Smooth muscle cell (in vitro differentiated cells): ENCODE results near the gene KIZ. TPM values are rescaled to one million over a fixed set of nuclear protein-coding genes. Genes with fewer than 3 reads are reported as not detected.

Experiments used
- DNase-seq: peaks from one replicate; lab custom pipeline; 2025; ENCODE audit not compliant: unreplicated experiment; lab: John Stamatoyannopoulos, UW
- H2AFZ ChIP-seq: fragments of 200-600 bp; sonication (generic); 2 replicates; pipeline ENCODE4 v1.6.0; 2016; ENCODE audit warnings: antibody characterized with exemption, low read depth, mild to moderate bottlenecking
- H3F3A ChIP-seq: fragments of 200-600 bp; sonication (generic); 2 replicates; pipeline ENCODE4 v1.6.0; 2017; ENCODE audit warnings: antibody characterized with exemption, low read depth
- H3K27ac ChIP-seq: fragments of 200-600 bp; sonication (generic); 2 replicates; pipeline ENCODE4 v1.5.1; 2016; ENCODE audit warnings: low read depth, mild to moderate bottlenecking
- H3K27me3 ChIP-seq: fragments of 200-600 bp; sonication (generic); 2 replicates; pipeline ENCODE4 v1.6.1; 2016; ENCODE audit warnings: low read depth, mild to moderate bottlenecking
- H3K36me3 ChIP-seq: fragments of 200-600 bp; sonication (generic); 2 replicates; pipeline ENCODE4 v1.5.1; 2016; ENCODE audit warnings: low read depth
- H3K4me1 ChIP-seq: fragments of 200-600 bp; sonication (generic); 2 replicates; pipeline ENCODE4 v1.5.1; 2016; ENCODE audit warnings: low read depth
- H3K4me2 ChIP-seq: fragments of 200-600 bp; sonication (generic); 2 replicates; pipeline ENCODE4 v1.6.0; 2016; ENCODE audit warnings: mild to moderate bottlenecking
- H3K4me3 ChIP-seq: fragments of 200-600 bp; sonication (generic); 2 replicates; pipeline ENCODE4 v1.5.1; 2016; ENCODE audit warnings: mild to moderate bottlenecking
- H3K79me2 ChIP-seq: fragments of 200-600 bp; sonication (generic); 2 replicates; pipeline ENCODE4 v1.6.0; 2016; ENCODE audit warnings: low read depth, mild to moderate bottlenecking
- H3K9ac ChIP-seq: fragments of 200-600 bp; sonication (generic); 2 replicates; pipeline ENCODE4 v1.6.0; 2016; ENCODE audit warnings: low read depth
- H3K9me3 ChIP-seq: fragments of 200-600 bp; sonication (generic); replicated peaks from 2 replicates; pipeline ENCODE4 v1.5.1; 2016; ENCODE audit warnings: low read depth
- H4K20me1 ChIP-seq: fragments of 200-600 bp; sonication (generic); 2 replicates; pipeline ENCODE4 v1.6.0; 2016; ENCODE audit warnings: low read depth
- CTCF ChIP-seq: fragments of 200-600 bp; sonication (generic); IDR thresholded peaks from 2 replicates; pipeline ENCODE4 v1.5.1; 2017; ENCODE audit warnings: borderline replicate concordance, mild to moderate bottlenecking, antibody characterized with exemption; ENCODE audit not compliant: insufficient read depth, poor library complexity, severe bottlenecking
- WGBS: methylation state at CpG from one replicate; pipeline ENCODE4 v1.1.7; 2016; ENCODE audit warnings: low lambda C conversion rate; 5-methylcytosine and 5-hydroxymethylcytosine counted together
- polyA plus RNA-seq: library from polyadenylated mRNA; unstranded; fragments of >200 nt; fragmentation: Nextera tagmentation; extraction: Ambion mirVana; gene quantifications from 2 replicates; pipeline ENCODE4 v1.2.1, GENCODE V29; 2016
- total RNA-seq: library from RNA; depleted of rRNA; stranded (reverse); fragments of >200 nt; gene quantifications from 2 replicates; pipeline ENCODE4 v1.2.3, GENCODE V29; 2014

KIZ gene
- total and polyA plus RNA-seq, 2 experiments from 2014 or later = 19.2 to 20.9 TPM

GRCh38 chr20:21189761-21190523, 64.1 kb downstream of the KIZ start:
- no peak overlapping the region for H3K4me2 ChIP-seq
- no peak for DNase-seq
- WGBS = 45% methylated on average over 10 of the region's 10 CpGs

GRCh38 chr20:21190869-21191268, 65.0 kb downstream of the KIZ start:
- Histone ChIP-seq H3K4me2 (no peak overlapping the region), H3K79me2 (no peaks in the 10 kb centered on the region), H3K4me3 (no peak overlapping the region), H3K9ac (no peak overlapping the region), H4K20me1 (no peaks in the 10 kb centered on the region), H3K36me3 (no peaks in the 10 kb centered on the region), H2AFZ (no peak overlapping the region), H3K9me3 (no peaks in the 10 kb centered on the region), H3K27me3 (no peaks in the 10 kb centered on the region), H3F3A (no peaks in the 10 kb centered on the region), H3K27ac (no peak overlapping the region), H3K4me1 (peaks cover 32% of the 10 kb centered on the region)
- DNase-seq = no peak
- 11% methylated on average over 1 of the region's 1 CpG for WGBS
- TF ChIP-seq CTCF = no peak

More at GRCh38 chr20:21189761-21190523, 64.1 kb downstream of the KIZ start:
- Histone ChIP-seq H3F3A (no peaks in the 10 kb centered on the region), H4K20me1 (no peaks in the 10 kb centered on the region), H3K27ac (no peak overlapping the region), H3K27me3 (no peaks in the 10 kb centered on the region), H3K4me3 (no peak overlapping the region), H3K36me3 (no peaks in the 10 kb centered on the region), H3K9ac (no peak overlapping the region), H3K4me1 (peaks cover 32% of the 10 kb centered on the region), H3K9me3 (no peaks in the 10 kb centered on the region), H3K79me2 (no peaks in the 10 kb centered on the region), H2AFZ (no peak overlapping the region)
- no peak for TF ChIP-seq CTCF

DNA sequence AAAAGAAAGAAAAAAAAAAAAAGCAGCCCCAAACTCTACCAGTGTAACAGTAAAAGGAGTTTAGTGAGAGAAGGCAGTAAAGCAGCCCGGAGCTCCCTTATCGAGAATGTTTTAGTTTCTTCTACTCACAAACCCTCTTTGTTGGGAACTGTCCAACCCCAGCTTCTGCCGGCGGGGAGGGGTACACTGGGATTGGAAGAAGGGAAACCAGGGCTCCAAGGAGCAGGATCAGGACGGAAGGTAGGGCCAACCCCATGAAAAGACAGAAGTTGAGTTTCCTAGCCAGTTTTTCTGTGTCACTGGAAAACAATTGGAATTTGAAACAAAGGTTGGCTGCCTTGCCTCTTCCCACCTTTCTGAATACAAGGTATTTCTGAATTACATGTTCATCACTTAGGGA, 66.0 kb downstream of the KIZ start:
- peaks cover 32% of the 10 kb centered on the region for H3K4me1 ChIP-seq
- H2AFZ ChIP-seq = no peak overlapping the region
- H3K4me3 ChIP-seq = no peak overlapping the region
- no peak overlapping the region for H3K9ac ChIP-seq
- H3K27ac ChIP-seq = no peak overlapping the region
- no peaks in the 10 kb centered on the region for H3K79me2 ChIP-seq
- H3K4me2 ChIP-seq = peak overlapping the region; percentile 5
- H4K20me1 ChIP-seq = no peaks in the 10 kb centered on the region
- 22% methylated on average over 5 of the region's 5 CpGs for WGBS
- H3K27me3 ChIP-seq = no peaks in the 10 kb centered on the region
- TF ChIP-seq CTCF = no peak
- no peaks in the 10 kb centered on the region for H3K36me3 ChIP-seq
- DNase-seq = no peak
- H3K9me3 ChIP-seq = no peaks in the 10 kb centered on the region
- H3F3A ChIP-seq = no peaks in the 10 kb centered on the region

GRCh38 chr20:21202259-21202658, 76.4 kb downstream of the KIZ start:
- Histone ChIP-seq H3F3A (no peaks in the 10 kb centered on the region), H3K9ac (no peak overlapping the region), H3K27ac (no peak overlapping the region), H4K20me1 (peaks cover 11% of the 10 kb centered on the region), H3K79me2 (no peaks in the 10 kb centered on the region), H2AFZ (no peak overlapping the region), H3K36me3 (no peaks in the 10 kb centered on the region), H3K4me1 (no peaks in the 10 kb centered on the region), H3K27me3 (no peaks in the 10 kb centered on the region), H3K4me3 (no peak overlapping the region), H3K4me2 (no peak overlapping the region), H3K9me3 (no peaks in the 10 kb centered on the region)
- TF ChIP-seq CTCF = no peak
- no peak for DNase-seq
- WGBS = 83% methylated on average over 2 of the region's 2 CpGs
